ACHN (cell line): ENCODE results near the gene AMFR.

Experiments
- DNase-seq: peaks from one replicate; pipeline ENCODE4 v3.0.0-alpha.2; 2015
- in situ Hi-C: cut with HindIII; loops from 2 replicates; pipeline ENCODE4 v1.10.0; 2017; ENCODE audit warnings: low sequenced_read_pairs, low pct_ligation_motif_present, low pct_unique_long_range_greater_than_20kb

The AMFR gene

DNA sequence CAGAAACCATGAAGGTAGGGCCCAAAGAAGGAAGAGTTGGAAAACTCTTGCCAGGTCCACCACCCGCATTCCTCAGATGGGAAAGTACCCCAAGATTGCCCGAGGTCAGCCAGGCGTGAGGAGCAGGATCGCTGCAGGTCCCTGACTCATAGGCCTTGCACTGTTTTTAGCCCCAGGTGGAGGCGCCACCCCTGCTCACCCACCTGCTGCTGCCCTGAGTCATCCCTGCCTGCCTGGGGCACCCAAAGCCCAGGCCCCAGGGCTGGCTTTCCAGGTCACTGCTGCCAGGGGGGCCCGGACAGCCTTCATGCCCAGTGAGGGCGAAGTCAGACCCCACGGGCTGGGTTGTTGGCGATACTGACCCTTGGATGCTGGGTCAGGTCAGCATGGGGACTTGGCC, 100.9 kb downstream of the AMFR start:
- DNase-seq, result peak; percentile 53

DNA sequence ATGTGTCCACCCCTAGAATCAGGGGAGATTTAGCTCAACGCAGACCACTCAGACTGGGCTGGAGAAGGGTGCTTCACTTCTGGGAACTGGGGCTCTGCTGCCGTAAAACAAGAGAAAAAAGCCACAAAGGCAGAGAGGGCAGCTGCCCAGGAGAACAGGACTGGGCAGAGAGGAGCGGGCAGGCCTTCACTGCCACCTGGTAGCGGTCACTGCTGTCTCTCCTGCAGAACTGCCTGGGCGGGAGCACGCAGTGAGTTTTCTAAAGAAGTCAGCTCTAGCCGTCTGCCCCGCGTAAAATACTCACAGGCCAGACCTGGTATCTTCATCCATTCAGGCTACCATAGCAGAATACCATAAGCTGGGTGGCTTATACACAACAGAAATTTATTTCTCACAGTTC, 103.8 kb downstream of the AMFR start:
- in situ Hi-C loops, result no loop called here
- DNase-seq, result no peak

More for the DNA sequence above, 100.9 kb downstream of the AMFR start:
- in situ Hi-C loops, result no loop called here

DNA sequence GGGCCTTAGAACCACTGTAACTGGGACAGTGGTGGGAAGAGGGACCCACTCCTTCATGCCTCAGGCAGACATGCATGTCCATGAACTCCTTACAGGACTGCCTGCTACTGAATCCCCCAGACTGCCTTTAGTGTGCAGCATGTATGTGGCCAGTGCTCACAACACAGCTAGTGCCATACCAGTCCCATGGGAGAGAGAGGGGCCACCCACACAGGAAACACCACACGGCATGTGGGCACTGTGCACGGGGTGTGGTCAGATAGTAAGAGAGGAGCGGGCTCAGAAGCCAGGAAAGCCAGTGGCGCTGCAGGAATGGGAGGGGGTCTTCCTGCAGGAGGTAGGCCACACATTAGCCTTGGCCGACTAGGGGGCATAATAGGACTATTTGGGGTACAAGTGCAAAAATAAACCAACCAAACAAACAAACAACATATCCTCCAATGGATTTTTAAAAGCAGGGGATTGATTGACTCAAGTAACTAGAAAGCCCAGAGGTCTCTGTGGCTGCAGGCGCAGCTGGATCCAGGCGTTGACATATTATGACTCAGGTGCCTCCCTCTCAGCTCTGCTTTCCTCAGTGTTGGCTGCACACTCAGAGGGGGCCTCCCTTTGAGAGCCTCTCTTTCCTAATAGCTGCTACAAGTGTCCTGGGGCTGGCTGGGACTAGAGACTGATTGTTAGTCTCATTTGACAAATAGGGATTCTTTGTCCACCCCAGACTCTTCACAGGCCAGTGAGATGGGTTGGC, 104.4 kb downstream of the AMFR start:
- no peak for DNase-seq
- in situ Hi-C loops, result no loop called here

DNA sequence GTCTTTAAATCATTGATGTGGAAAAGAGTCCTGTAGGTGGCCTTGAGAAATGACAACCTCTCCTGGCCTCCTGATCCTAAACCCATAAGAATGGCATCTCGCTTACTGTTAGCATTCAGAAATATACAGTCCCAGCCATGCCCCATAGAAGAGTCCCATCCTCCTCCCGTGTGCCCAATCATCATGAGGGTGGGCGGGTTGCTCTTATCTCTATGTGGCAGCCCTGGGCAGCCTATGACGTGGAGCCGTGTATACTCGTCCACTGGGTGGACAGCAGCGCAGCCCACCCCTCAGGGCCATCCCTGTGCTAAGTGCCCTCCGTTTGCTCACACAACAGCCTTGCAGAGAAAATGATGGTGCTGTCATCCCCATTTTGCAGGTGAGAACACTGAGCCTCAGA, 105.3 kb downstream of the AMFR start:
- in situ Hi-C loops, result no loop called here
- no peak for DNase-seq

DNA sequence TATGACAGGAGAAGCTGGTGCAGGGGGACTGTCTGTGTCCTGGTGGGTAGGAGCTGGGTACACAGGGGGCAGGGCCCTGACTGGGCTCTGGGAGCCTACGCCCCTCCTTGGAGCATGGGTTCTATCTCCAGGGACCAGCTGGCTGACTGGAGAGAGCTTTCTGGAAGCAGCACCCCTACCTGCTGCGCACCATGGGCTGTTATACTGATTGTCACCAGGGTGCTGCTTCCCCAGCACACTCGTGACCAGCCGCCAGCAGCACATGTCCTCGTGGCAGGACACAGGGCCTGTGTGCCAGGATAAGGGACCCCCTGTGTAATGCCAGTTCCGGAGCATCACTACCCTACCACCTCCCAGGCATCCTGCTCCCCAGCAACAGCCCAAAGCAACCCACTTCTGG, 106.0 kb downstream of the AMFR start:
- in situ Hi-C loops, result no loop called here
- DNase-seq, result no peak

DNA sequence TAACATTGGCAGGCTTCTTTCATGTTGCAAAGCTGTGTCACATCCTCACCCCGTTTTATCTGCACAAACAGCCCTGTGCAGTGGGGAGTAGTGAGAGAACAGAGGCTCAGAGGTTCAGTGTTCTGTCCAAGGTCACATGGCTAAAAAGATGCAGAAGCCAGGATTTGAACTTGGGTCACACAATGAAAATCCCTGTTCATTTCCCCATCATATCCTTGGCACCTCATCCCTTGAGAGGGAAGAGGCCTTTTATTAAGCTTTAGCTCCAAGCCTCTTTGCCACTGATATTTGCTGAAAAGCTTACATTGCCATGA, 106.6 kb downstream of the AMFR start:
- in situ Hi-C loops, result no loop called here
- no peak for DNase-seq

DNA sequence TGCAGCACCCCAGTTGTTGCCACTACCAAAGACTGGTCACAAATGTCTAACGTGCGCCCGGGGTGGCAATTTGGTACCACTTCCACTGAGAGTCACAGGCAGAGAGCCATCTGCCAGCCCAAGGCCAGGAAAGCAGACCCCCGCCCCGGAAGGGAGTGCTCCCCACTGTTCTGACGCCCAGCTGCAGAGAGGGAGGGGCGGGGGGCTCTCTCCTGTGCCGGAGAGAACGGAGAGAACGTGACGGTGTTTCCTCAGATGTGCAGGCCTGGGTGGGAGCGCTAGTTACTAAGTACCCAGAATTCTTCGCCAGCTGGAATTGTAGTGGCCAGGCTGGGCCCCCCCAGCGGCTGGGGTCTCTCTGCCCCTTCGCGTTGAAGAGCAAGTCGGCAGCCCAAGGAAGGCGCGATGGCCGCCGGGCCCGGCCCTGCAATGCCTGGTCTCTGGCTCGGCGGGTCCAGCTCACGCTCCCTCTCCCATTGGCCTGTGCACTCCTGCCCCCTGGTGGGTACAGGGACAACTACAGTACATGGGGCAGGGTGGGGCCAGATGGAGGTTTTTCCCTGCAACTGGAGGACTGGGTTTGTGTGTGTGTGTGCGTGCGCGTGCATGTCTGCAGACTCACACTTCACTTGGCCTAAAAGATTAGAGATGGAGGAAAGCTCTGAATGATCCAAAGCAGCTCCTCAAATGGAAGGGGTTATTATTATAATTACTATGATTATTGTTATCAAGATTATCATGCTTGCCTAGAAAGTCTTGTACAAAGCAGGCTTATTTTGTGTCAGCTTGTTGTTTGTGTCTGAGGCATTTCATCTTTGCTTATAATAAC, 107.1 kb downstream of the AMFR start:
- in situ Hi-C loops, result no loop called here
- peak; percentile 79 for DNase-seq

DNA sequence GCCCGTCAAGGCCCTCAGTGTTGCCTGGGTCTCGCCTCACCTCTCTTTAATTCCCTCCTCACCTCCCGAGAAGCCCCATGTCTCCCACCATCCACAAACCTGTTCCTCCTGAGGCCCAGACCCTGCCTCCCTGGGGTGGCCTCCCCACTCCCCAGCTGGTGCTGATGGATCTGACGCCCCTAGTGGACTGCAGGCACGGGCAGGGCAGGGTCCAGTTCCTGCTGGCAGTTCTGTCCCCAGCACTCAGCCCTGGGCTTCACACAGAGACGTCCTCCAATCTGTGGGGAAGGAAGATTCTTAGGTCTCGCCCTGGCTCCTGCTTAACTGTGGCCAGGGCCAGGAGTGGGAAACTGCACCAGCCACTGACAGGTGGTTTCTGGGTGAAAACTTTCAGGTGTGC, 108.8 kb downstream of the AMFR start:
- DNase-seq, result no peak
- in situ Hi-C loops, result no loop called here

DNA sequence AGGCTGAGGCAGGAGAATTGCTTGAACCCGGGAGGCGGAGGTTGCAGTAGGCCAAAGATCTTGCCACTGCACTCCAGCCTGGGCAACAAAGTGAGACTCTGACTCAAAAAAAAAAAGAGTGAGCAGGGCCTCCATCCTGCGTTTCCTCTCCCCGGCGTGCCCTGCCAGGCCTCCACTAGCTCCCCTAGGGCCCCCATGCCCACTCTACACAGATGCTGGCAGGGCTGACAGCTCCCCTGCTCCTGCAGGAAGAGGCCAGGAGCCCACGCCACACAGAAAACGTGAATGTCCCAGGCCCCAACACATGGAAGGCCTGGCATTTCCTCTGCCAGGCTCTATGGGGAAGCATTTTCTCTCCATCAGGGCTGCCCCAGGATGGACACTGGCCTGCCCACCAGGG, 109.4 kb downstream of the AMFR start:
- in situ Hi-C loops, result no loop called here

DNA sequence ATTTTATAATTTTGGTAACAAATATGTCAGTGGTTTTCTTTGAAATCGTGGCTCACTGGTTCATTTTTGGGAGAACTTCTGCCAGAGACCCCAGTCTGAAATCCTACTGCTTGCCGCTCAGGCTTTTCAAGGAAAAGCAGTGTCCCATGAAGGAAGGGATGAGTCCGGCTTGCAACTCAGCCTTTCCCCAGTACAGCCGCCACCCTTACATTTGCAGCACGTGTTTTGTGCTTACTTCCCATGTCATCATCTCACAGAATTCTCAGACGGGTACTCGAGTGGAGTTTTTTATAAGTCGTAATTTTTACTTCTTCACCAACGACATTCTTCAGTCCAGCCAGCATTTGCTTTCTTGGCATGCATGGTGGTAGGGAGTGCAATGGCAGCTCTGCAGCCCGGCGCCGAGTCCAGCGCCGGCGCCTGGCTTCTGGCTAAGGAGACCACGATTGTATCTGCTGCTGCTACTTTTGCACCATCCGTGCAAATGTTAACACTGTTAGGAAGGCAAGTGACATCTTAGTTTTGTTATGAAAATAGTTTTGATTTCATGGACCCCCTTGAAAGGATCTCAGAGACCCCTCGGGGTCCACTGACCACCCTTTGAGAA, 111.0 kb downstream of the AMFR start:
- in situ Hi-C loops, result no loop called here
- DNase-seq, result no peak

More for the DNA sequence above, 109.4 kb downstream of the AMFR start:
- DNase-seq, result no peak

DNA sequence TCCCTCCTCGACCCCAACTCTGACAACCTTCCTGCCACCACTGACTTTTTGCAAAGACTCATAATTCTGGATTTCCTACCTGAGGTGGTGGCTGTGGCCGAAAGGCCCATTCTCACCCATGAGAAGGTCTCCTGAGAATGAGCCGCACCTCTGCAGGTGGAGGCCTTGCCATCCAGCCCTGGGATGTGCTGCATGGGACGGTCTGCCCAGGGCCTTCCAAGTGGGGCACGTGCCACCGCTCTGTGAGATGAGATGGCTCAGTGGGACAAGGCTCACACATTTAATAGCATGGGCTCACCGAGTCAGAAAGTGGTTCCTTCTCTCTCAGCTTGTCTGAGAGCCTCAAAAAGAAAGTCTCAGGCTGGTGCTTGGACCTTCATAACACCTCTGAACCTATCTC, 112.8 kb downstream of the AMFR start:
- DNase-seq, result no peak
- in situ Hi-C loops, result no loop called here

DNA sequence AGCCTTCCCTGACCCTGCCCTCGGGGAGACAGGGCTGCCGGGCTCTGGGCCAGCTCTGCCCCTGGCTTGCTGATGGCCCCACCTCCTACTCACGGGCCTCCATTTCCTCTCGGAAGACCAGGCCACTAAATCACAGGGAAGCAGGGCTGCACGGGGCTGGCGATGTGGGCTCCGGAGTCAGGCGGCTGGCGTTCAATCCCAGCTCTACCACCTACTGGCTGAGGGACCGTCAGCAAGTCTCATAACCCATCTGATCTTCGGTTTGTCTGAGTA, 113.4 kb downstream of the AMFR start:
- in situ Hi-C loops, result no loop called here
- DNase-seq, result no peak
